GM19099 (cell line): ENCODE results near the gene ASXL1.

ENCODE experiments used
- POLR2A ChIP-seq: IDR thresholded peaks from 3 replicates; pipeline ENCODE4 v1.6.1; 2011; ENCODE audit warnings: low read depth; ENCODE audit not compliant: insufficient read length; ENCODE audit errors: extremely low read depth

The ASXL1 gene

DNA sequence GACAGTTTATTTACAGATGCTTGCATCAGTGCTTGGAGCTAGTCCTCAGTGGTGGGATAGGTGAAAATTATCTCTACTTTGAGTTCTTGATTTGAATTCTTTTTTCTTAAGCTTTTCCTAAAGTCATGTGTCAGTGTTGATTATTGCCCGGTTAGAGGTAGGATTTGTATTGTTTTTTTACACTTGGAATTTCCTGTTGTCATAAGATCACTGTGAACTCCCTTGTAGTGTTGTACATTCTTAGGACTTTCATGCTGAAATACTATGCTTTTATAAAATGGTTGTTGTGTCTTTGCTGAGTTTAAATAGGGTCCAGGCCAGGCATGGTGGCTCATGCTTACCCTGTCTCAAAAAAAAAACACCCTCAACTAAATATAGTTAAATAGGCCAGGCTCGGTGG, 20.3 kb downstream of the ASXL1 start:
- no peak for TF ChIP-seq POLR2A

- no peak for TF ChIP-seq POLR2A
Observed at GRCh38 chr20:32380745-32381144, 22.6 kb downstream of the ASXL1 start.

DNA sequence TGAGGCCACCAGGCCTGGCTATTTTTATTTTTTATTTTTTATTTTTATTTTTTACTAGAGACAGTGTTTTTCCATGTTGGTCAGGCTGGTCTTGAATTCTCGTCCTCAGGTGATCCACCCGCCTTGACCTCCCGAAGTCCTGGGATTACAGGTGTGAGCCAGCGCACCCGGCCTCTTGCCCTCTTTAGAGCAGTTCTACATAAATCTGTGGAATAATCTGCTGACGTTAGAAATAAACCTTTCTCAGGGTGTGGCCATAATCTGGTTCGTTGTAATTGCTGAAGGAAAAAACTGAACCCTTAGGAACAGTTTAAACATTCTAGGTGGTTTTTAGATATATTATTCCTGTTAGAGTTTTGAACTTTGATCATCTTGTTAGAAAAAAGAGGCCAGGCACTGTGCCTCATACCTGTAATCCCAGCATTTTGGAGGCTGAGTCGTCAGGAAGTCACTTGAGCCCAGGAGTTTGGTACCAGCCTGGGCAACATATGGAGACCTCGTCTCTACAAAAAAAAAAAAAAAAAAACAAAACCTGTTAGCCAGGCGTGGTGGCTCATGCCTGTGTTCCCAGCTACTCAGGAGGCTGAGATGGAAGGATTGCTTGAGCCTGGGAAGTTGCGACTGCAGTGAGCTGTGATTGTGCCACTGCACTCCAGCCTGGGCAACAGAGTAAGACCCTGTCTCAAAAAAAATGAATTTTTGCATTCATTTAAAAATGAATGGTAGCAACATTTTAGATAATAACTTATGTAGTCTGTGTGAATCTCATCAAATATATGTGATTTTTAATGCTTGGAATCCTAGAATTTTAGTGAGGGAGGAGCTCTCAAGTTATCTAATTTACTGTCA, 24.2 kb downstream of the ASXL1 start:
- no peak for TF ChIP-seq POLR2A

DNA sequence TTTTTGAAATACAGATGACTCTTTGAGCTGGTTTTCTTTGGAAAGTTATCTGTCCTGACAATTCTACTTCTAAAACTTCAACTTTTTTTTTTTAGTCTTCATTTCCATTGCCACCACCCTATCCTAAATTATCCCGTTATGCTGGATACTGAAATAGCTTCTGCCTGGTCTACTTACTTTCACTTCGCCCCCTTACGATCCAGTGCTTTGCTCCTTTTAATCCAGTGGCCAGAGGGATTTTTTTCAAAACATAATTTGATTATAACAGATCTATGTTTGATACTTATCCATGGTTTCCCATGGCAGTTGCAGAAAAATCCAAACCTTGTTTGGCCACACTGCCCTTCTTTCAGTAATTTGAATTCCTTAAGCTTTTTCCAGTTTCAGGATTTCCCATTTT, 27.4 kb downstream of the ASXL1 start:
- TF ChIP-seq POLR2A, result no peak

DNA sequence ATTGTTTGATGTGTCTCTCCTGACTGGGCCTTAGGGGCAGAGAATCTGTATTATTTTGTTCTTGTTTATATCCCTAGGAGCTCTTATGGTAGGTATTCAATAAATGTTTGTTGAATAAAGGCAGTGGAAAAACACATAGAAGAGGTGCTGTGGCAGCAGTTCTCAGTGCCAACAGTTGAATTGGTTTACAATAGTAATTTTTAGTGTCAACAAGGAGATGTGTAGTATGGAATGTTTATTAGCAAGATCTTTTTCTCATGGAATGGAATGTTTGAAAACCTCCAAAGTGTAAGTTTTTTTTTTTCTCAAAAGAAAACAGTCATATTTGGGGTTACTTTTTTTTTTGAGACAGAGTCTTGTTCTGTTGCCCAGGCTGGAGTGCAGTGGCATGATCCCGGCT, 28.0 kb downstream of the ASXL1 start:
- TF ChIP-seq POLR2A, result no peak

- no peak for TF ChIP-seq POLR2A
Observed at GRCh38 chr20:32387252-32387651, 29.1 kb downstream of the ASXL1 start.

DNA sequence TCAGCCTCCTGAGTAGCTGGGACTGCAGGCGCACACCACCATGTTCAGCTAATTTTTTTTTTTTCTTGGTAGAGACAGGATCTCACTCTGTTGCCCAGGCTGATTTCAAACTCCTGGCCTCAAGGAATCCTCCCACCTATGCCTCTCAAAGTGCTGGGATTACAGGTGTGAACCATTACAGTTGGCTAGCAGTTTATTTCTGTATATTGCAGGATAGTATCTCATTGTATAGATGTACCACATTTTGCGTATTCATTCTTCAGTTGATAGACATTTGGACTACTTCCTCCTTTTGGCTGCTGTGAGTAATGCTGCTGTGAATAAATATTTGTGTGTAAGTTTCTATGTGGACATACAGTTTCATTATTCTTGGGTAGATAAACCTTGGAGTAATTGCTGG, 32.9 kb downstream of the ASXL1 start:
- TF ChIP-seq POLR2A, result no peak

GRCh38 chr20:32395066-32395465, 36.9 kb downstream of the ASXL1 start:
- no peak for TF ChIP-seq POLR2A

DNA sequence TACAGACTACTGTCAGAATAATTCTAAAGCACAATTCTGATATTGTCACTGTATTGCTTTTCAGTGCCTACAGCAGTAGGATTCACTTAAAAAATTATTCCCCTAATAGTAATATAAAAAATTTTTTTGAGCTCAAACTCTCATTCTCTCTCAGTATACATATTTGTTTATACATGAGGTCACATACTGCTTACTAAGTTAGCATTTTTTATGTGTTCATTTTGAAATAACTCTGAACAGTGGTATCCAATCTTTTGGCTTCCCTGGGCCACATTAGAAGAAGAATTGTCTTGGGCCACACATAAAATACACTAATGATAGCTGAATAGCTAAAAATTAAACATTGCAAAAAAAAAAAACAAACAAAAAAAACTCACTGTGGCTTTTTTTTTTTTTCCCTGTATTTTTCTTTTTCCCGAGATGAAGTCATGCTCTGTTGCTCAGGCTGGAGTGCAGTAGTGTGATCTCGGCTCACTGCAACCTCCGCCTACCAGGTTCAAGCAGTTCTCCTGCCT, 38.6 kb downstream of the ASXL1 start:
- TF ChIP-seq POLR2A, result no peak

DNA sequence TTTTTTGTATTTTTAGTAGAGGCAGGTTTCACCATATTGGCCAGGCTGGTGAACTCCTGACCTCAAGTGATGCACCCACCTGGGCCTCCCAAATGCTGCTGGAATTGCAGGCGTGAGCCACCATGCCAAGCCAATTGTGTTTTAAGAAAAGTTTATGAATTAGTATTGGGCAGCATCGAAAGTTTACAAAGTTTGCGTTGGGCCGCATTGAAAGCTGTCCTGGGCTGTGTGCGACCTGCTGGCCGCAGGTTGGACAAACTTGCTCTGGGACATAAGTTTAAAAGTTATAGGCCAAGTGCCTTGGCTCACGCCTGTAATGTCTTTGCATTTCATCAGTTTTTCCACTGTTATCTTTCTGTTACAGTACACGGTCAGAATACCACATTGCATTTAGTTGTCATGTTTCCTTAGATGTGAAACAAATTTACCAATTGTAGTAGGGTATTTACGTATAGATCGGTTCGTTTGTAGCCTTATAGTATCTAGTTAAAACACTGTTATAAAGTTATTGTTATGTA, 39.5 kb downstream of the ASXL1 start:
- TF ChIP-seq POLR2A, result no peak

DNA sequence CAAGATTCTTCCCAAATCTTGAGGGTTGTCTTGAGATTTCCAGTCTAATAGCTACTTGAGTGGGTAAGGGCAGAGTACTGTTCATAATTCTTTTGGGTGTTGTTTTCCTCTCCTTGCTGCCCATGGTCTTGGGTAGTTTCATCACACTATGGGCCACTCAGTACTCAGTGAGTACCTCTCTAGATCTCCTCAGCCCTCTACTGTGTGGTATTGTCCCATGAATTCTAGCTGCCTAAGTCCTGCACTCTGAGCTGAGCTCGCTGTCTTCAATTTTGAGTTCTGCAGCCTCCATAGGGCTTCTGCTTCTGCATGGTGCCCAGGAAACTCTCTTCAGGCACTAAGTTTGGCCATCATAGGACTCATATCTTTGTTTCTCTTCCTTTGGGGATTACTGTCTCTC, 42.3 kb downstream of the ASXL1 start:
- no peak for TF ChIP-seq POLR2A

- TF ChIP-seq POLR2A, result no peak
Observed at GRCh38 chr20:32404017-32404416, 45.9 kb downstream of the ASXL1 start.

- no peak for TF ChIP-seq POLR2A
Observed at GRCh38 chr20:32406701-32407100, 48.6 kb downstream of the ASXL1 start.

- TF ChIP-seq POLR2A, result no peak
Observed at GRCh38 chr20:32411955-32412706, 54.0 kb downstream of the ASXL1 start.

GRCh38 chr20:32415494-32415893, 57.4 kb downstream of the ASXL1 start:
- TF ChIP-seq POLR2A, result no peak

DNA sequence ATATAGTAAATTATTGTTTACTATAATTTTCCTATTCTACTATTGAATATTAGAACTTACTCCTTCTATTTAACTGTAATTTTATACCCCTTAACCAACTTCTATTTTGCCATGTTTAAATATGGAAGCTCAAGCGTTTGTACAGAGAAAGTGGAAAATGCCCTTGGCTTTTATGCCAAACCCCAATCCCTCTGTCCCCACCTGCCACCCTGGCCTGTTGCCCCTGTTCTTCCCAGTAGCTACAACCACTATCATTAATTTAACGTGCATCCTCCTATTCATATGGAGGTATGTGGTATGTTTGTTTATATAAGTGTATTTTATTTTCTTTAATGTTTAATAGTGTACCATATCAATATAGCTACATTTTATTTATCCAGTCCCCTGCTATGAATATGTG, 58.1 kb downstream of the ASXL1 start:
- no peak for TF ChIP-seq POLR2A
